ENCODE measurements around the gene ZSCAN31.

GRCh38 chr6:28337121-28337520, 1.2 kb upstream of the ZSCAN31 start:
- TF ChIP-seq, protein P1, sequence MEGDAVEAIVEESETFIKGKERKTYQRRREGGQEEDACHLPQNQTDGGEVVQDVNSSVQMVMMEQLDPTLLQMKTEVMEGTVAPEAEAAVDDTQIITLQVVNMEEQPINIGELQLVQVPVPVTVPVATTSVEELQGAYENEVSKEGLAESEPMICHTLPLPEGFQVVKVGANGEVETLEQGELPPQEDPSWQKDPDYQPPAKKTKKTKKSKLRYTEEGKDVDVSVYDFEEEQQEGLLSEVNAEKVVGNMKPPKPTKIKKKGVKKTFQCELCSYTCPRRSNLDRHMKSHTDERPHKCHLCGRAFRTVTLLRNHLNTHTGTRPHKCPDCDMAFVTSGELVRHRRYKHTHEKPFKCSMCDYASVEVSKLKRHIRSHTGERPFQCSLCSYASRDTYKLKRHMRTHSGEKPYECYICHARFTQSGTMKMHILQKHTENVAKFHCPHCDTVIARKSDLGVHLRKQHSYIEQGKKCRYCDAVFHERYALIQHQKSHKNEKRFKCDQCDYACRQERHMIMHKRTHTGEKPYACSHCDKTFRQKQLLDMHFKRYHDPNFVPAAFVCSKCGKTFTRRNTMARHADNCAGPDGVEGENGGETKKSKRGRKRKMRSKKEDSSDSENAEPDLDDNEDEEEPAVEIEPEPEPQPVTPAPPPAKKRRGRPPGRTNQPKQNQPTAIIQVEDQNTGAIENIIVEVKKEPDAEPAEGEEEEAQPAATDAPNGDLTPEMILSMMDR (IDR thresholded peaks at IDR 0.05): no peak
- TF ChIP-seq EZH2phosphoT487 (IDR thresholded peaks at IDR 0.05): no peak

Measured in neural progenitor cell (in vitro differentiated cells).